HG02870 (cell line): ENCODE measurements around the gene DHX16.

Source experiments
- ATAC-seq: cut with Tn5 transposase; IDR thresholded peaks from one replicate; pipeline ENCODE4 v1.9.1; 2021; ENCODE audit warnings: mild to moderate bottlenecking, moderate library complexity; ENCODE audit not compliant: unreplicated experiment

DHX16 gene

DNA sequence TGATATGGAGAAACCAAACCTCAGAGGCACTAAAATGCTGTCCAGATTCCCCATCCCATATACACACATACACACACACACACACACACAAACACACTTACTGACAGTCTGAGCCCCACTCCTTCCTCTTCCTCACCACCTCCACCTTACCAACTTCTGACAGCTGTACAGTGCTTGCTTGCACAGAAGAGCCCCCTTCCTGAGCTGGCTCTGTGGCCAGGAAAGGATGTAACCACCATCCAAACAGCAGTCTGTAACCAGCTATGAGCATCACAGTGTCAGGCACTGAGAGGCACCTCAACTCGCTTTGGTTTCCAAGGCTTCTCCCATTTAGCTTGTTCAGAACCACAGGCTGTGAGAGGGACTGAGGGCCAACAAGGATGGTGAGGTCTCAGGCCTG, 31.8 kb downstream of the DHX16 start:
- ATAC-seq: no peak

DNA sequence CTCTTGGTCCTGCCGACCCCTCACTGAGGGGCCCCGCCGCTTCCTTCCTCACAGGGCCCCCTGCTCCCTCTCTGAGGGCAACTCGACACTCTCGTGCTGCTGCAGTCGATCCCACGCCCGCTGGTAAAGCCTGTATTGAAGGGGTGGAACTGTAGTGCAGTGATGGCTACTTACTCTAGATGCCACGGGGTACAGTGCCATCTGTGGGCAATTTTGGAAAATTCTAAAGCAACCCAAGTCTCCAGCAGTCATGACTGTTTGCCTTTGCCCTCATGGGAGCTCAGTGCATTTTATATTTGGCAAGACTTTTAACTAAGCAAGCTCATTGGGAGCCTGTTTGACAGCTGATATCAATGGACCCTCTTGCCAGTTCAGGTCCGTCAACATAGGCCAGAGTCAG, 32.3 kb downstream of the DHX16 start:
- no peak for ATAC-seq

DNA sequence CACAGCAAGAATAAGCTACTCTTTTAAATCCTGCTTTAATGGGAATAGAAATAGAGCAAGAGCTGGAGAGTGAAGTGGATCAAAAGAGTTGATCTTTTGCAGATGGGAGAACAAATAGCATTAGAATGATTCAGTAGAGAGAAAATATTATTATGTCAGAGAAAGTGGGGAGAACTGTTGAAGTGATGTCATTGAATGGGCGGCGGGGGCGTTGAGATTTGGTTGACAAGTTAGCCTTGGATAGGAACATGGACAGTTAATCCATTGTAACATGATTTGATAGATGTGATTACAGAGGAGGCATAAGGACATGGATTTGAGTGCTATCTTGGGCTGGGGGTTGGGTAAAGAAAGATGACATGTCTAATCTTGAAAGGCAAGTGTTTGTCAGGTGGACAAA, 37.0 kb downstream of the DHX16 start:
- no peak for ATAC-seq

DNA sequence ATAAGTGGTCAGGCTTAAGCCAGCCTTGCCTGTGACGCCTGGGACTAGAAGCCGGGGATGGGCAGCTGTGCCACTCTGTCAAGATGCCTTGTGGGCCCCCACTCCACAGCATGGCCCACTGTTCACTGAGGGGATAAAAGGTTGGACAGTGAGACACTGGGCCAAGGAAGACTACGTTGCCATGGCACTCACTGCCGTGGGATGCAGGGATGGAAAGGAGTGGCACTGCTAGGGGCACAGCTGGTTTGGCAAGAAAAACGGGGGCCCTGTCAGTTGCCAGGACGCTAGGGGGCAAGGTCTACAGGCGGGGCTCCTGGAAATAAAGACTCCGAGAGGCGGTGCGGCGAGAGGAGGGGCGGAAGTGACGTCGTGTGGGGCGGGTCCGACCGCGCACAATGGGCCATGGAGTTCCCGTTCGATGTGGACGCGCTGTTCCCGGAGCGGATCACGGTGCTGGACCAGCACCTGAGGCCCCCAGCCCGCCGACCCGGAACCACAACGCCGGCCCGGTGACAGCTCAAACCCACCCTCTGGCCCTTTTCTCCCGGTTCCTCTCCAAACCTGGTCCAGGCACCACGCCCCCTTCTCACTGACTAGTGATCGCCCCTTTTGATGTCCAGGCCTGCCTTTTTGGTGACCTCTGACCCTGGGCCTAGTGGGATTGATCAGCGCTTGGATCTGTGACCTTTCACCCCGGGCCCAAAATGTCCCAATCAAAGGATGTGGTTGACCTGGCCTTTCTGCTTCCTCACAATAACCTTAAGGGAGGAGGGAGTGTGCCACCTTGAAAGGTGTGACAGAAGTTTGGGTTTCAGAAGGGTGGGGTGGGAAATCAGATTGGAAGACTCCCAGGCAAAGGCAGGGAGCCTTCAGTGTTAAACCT, 46.1 kb downstream of the DHX16 start, which contains the start of gene ATAT1:
ATAT1 (plus strand) TSS at position 391 of the 883 bp plus-strand sequence.
- ATAC-seq: peak; percentile 85

DNA sequence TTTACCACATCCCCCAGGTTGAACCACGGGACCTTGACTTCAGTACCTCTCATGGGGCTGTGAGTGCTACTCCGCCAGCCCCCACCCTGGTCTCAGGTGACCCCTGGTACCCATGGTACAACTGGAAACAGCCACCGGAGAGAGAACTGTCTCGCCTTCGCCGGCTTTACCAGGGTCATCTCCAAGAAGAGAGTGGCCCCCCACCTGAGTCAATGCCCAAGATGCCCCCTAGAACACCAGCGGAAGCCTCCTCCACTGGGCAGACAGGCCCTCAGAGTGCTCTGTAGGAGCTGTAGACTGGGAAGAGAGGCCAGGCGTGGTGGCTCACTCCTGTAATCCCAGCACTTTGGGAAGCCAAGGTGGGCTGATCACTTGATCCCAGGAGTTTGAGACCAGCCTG, 47.3 kb downstream of the DHX16 start:
- ATAC-seq: no peak

DNA sequence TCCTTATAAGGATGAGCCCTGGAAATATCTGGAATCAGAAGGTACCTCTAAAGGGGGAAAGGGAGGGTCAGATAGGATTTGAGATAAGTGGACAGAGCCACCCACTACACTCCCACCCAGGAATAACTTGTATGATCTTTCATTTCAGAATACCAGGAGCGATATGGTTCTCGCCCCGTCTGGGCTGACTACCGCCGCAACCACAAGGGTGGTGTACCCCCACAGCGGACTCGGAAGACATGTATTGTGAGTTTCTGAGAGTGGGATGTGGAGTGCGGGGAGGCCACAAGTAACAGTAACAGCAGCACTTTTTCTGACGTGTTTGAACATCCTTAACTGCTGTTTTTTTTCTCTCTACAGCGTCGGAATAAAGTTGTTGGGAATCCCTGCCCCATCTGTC, 53.2 kb downstream of the DHX16 start:
- no peak for ATAC-seq

DNA sequence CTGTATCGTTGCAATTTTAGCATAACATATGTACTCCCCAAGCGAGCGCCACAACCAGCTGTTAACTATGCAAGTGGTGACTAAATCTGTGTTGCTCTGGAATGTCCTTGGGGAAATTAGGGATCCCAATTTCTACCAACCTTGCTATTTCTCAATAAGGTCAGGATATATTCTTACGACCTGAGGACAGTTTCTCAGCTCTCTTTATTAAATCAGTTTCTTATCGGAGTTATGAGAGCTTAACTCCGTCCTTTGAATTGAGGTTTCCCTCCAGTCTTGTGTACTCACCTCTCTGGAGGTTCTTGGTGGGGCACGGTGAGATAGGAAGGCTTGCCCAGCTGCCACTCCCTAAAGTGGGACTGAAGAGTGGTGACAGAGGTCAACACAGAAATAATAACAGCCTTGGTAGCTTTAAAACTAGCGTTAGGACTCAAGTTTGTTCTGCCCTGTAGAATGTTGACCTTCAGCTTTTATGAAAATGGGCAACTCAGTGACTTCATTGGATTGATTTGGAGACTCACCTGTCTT, 54.5 kb downstream of the DHX16 start:
- no peak for ATAC-seq

DNA sequence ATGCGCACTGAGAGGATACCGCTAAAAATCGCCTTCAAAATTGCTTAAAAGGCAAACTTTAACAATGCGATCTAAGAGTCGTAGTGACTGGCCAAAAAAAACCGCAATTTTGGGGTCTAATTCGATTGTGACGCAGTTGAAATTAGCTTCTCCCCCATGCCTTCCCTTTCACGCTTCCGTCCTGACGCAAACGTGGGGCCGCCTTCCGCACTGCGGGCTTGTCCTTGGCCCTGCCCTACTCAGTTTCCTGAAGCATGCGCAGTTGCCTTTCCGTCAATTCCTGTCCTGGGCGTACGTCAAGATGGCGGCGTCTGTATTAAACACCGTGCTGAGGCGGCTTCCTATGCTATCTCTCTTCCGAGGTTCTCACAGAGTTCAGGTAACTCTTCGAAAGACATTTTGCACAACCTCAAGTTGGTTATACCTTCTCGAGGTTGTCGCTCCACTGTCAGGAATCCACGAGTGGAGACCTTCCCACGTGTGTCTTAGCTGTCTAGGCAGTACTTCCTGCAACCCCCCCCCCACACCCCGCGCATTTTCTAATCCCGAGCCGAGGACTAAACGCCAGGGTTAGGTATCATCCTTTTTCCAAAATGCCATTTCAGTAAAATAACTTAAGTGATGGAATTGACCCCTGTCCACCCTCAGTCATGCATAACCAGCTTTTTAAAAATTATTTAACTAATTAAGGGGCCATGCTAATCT, 55.1 kb downstream of the DHX16 start, which contains the start of gene MRPS18B:
MRPS18B (plus strand) TSS at position 276 of the 705 bp plus-strand sequence; CDS start at position 302, 26 bp downstream.
- ATAC-seq: peak; percentile 70

DNA sequence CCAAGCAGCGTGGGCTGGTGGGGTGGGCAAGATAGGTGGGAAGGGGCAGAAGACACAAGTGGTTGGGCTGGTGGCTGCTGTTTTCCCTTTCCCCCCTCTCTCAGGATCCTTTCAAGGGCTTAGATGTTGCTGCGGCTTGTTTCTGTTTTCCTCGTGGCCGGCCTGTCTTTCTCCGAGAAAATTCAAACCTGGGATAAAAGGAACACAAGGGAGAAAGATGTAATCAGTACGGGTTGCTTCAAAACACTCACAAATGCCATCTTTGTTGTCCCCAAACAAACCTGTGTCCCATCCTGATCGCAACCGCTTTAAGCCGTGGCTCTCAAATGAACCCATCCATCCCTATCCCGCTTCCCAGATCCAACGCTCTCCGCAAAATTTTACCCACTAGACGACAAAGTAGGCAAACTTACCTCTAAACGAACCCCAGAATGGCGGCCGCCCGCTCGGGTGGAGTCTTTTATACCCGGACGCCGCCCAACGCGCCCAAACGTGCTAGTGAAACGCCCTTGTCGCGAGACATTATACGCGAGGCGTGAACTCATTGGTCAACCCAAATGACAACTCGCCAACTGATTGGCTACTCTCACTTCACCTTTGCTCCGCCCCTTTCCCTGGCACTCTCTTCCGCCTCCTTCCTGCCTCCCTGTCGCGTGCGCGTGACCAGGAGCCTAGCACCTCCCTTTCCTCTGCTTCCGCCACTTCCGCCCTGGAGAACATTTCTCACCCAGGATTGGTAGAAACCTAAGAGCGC, 55.8 kb downstream of the DHX16 start, which contains the start of gene PPP1R10:
PPP1R10 (minus strand) TSS at position 433 of the 754 bp plus-strand sequence. CDS start 7,299 bp downstream, outside the sequence.
- peak; percentile 82 for ATAC-seq

DNA sequence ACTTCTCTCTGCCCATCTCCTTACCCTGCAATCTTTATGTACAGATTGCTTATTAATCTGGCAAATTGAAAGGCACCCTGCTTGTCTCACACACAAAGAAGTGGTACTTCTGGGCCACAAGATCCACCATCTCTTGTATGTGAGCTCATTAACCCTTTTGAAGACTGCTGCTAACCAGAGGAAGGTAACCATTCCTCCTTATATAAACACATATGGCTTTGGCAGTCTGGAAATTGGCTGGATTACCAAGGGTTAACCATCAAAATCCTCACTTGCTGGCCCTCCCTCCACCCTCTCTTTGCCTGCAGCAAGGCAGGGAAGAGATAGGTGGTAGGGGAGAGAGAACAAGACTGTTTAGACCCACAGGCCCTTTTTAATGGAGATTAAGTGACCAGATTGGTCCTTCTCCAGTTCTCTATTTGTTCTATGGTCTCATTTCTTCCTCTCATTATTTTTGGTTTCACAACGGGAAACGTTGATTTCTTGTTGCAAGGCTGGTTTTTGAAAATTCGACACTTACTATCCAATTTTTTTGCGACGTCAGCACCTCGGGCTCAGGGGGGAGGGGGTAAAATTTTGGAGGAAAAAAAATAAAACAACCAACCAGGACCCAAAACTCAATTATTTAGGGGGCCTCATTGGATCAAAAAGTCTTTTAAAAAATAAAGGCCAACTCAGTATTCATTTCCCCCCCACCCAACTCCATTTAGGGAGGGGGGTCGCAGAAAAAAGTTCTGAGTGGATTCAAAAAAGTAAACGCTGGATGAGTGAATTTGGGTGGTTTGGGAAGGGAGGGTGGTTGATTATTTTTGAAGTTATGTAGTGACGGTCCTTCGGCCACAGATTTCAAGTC, 56.6 kb downstream of the DHX16 start:
- no peak for ATAC-seq

DNA sequence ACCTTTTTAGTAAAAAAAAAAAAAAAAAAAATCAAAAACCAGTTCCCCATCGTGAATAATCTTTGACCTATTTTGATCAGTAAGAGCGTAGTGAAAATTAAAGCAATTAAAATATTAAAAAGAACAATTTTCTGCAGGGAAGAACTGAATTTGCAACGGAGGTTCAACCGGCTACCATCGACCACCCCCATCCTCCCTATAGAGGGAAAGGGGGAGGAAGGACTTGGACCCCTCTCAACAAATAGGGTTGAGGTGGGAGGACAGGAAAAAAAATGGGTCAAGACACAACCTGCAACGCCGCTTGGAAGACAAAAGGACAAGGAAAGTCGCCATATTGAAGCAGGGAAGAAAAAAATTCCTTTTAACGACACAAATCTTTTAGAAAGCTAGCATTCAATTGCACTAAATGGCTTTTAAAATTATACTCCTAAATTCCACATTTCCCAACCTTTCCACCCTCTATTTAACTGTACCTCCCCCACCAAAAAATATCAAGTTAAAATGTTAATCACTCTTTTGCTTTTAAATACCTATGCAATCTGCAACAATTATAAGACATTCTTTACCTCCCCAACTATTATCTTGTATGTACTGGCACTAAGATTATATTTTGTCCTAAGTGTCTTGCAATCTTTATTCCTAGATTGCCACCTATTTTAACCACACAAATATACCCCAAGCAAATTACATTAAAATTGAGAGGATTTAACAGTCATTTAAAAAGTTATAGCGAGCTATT, 57.4 kb downstream of the DHX16 start:
- ATAC-seq: no peak

DNA sequence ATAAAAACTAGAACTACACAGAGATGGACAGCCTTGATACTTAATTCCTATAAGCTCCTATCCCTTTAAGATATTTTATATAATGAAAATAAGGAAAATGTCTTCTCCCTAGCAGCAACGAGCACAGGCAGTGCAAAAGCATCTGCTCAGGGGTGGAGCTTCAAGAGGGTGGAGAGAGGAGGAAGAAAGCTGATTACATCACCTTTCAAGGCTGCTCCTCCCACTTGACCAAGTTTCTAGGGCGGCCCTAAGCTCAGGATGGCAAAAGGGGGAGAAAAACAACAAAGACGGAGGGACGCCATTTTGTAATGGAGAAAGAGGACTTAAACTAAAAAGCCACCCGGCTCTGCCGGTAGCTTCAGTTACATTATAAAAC, 58.0 kb downstream of the DHX16 start:
- ATAC-seq: no peak

DNA sequence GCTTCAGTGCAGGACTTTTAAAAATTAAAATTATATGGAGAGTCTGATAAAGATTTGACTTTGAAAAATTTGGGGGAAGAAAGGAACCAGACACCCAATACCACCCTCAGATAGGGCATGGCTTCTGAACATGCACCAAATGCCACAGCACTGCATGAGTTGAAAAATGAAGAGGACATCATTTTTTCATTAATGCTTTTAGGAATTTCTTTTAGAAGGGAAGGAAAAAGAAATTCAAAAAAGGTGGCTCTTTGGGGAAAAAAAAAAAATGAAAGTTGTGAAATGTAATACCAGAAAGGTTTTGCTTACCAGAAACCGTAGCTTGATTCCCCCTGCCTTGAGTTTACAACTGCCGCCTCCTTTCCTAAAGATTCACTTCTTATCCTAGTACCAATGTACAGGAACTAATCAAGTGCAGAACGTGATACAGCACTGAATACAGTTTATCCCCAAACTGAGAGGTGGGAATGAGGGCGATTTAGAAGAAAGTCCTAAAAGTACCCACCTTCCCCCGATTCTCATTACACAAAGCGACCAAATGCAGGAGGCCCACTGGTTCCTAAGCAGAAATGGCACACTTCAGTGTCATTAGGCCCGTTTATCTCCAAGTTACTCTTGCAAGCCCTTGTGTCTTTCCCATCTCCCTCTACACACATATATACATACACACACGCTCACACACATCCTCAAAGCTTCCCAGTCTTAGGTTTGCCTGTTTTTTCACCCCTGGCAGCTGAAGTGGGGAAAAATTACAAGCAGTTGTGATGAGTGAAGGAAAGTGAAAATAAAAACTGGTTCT, 58.6 kb downstream of the DHX16 start:
- ATAC-seq: no peak

DNA sequence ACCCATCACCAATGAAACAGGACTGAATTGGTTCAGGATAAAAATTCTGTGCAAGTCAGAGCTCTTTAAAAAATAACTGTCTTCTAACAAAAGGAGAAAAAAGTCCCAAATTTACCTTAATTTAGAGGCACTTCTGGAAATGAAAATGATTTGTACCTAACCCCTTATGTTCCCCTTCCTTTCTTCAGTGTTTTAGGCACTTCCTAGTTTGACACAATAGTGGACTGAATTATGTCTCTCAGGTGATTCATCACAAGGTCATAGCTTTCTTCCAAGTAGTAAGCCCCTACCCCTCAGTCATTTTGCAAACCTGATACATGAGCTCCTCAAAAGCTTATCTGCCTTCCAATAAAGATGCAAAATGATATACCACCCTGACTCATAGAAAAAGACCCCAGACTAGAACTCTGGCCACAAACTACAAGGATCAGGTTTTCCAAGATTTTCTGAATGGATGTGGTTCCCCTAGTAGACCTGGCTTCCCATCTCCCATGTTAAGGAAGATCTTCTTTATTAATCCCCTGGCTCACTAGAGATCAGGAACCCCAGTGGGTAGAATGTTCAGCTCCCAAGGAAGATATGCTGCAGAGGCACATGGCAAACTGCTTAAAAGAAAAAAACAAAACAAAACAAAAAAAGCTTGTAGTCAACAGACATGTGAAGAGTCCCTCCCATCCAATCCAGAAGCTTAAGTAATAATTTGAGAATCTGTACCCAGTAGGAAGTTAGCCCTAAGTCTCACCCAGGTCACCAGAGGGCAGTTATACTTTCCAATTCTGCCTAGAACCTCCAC, 59.4 kb downstream of the DHX16 start:
- no peak for ATAC-seq

DNA sequence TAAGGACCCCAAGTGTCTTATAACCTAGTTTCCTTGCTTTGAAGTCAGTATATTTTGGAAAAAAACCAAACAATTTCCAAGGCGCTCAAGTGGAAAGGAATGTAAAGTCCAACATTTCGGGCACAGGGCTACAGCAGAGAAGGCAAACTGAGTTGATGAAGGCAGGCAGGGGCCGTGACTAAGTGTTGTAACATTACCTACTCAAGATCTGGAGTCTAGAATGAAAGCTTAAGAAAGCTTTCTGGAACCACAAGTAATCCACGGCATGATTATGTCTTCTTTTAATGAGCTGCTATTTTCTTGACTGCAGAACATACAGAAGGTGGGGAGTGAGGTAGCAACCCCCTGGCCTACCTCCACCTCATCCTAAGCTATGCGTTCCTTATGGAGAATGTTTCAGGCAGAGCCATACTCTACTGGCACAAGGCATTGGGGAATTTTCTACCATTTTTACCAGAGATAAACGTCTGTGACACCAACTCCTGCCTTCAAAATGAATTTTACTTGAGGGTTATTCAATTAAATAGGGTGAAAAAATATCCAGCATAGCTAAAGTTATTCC, 60.0 kb downstream of the DHX16 start:
- no peak for ATAC-seq

DNA sequence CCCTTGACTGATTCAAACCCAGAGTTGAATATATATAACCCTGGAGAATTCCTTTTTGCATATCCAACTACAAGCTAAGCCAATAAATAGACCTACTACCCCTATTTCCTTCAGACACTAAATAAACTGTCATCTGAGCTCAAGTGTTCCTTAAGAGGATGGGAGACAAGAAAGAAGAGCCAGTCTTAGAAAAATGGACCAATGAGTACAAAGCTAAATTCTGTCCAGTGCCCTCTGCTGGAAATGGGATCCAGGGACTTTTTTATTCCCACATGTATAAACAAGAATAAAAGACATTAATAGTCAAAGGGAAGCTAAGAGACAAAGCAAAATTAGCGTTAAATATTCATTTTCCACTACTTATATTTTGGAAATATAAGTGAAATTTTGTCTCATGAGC, 60.6 kb downstream of the DHX16 start:
- ATAC-seq: no peak

DNA sequence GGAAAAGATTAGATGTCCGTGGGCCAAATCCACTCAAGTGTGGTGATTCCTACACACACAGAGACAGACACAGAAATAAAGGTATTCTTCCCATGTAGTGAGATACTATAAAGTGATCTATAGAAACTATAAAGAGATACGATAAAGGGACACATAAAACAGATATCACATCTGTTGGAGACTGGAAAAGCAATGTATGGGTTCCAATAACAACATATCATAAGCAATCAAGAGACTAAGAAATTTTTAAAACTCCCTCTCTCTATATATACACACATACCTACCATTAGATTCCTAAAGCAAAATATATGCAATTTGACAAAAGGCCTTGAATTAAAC, 61.0 kb downstream of the DHX16 start:
- no peak for ATAC-seq
